ENCODE data around the gene GABBR2. TPM values are rescaled to one million over a fixed set of nuclear protein-coding genes. Genes with fewer than 3 reads are reported as not detected.
"Not testable (repeated sequence)": the region's sequence is repeated elsewhere in the genome, so short reads cannot be mapped to it uniquely, and the experiment has no call there.

The GABBR2 gene
- total and polyA plus RNA-seq, 2 of the 8 experiments (the other 6 are each of a cell fraction or from before 2014, with no cell fraction given), result 0.50 to 1.2 TPM

GRCh38 chr9:98584853-98585438, 123.8 kb downstream of the GABBR2 start:
- H3K56ac ChIP-seq (replicated peaks; ENCODE audit: insufficient read length, low read depth, low read length), result not testable (repeated sequence)

More at GRCh38 chr9:98584853-98585438, 123.8 kb downstream of the GABBR2 start:
- WGBS, 2 experiments (ENCODE audit: extremely low coverage in 1 of 2, insufficient coverage in 1 of 2, insufficient read length in 1 of 2, insufficient replicate concordance in 2 of 2, low coverage in 1 of 2, low lambda C conversion rate in 2 of 2, missing lambda C conversion rate in 1 of 2), result 97% methylated on average over 9 of the region's 10 CpGs; no CpG with 5 or more reads in 1 of the 2 experiments
- H3K4me1 ChIP-seq (replicated peaks in 1 of 4; ENCODE audit: control insufficient read depth in 3 of 4, insufficient read depth in 4 of 4, low read length in 3 of 4); H4K91ac ChIP-seq (replicated peaks; ENCODE audit: insufficient read length, low read length); H3K4ac ChIP-seq (replicated peaks; ENCODE audit: insufficient read length, low read depth, low read length); H3K79me2 ChIP-seq (ENCODE audit: control insufficient read depth in 1 of 2, insufficient read depth in 2 of 2, low read length in 2 of 2); DNase-seq (ENCODE audit: low read depth in 1 of 2, low spot score in 2 of 2); FAIRE-seq; H3K14ac ChIP-seq (ENCODE audit: insufficient read length); H3K36me3 ChIP-seq (ENCODE audit: control insufficient read depth in 2 of 4, insufficient read depth in 4 of 4, low read length in 3 of 4); H3K9ac ChIP-seq (replicated peaks in 1 of 4; ENCODE audit: extremely low read depth in 1 of 4, low read depth in 3 of 4, low read length in 3 of 4); H4K20me1 ChIP-seq (replicated peaks in 1 of 2; ENCODE audit: control insufficient read depth in 1 of 2, insufficient read depth in 2 of 2, low read length in 2 of 2); H3K27me3 ChIP-seq (replicated peaks in 1 of 4; ENCODE audit: control insufficient read depth in 3 of 4, extremely low read depth in 1 of 4, insufficient read depth in 3 of 4, low read length in 3 of 4); H2AK5ac ChIP-seq (ENCODE audit: low read depth, low read length); H4K5ac ChIP-seq (ENCODE audit: insufficient read length, low read depth, low read length); POLR2A ChIA-PET (ENCODE audit: partially characterized antibody); H2BK20ac ChIP-seq (ENCODE audit: low read length); H3K23me2 ChIP-seq (ENCODE audit: low read depth, low read length); H3K79me1 ChIP-seq (ENCODE audit: low read depth, low read length); H2BK12ac ChIP-seq (ENCODE audit: low read depth, low read length); H2BK5ac ChIP-seq (ENCODE audit: low read depth, low read length); H3K4me2 ChIP-seq (ENCODE audit: insufficient read depth in 1 of 2, low read depth in 2 of 2, low read length in 2 of 2); H3K23ac ChIP-seq (ENCODE audit: insufficient read length); H4K8ac ChIP-seq (ENCODE audit: extremely low read depth, insufficient read depth, low read length); H3K27ac ChIP-seq (ENCODE audit: low read depth, low read length); H3K18ac ChIP-seq (ENCODE audit: extremely low read depth, low read length); H2AFZ ChIP-seq (ENCODE audit: low read length); H2BK15ac ChIP-seq (ENCODE audit: low read length); H2BK120ac ChIP-seq (replicated peaks; ENCODE audit: low read depth, low read length); H3K9me3 ChIP-seq (ENCODE audit: insufficient read depth in 2 of 2, low read depth in 1 of 2, low read length in 1 of 2); H3K4me3 ChIP-seq (ENCODE audit: extremely low read depth in 1 of 4, insufficient read depth in 2 of 4, low read depth in 3 of 4, low read length in 4 of 4): not testable (repeated sequence)
- CTCF ChIA-PET (ENCODE audit: partially characterized antibody), result interaction anchor here (0.8 to 1.7 kb wide), 6 partner anchors 9 to 189 kb away, joined by 3 to 4 read pairs (median 4); no protein-coding TSS in a partner anchor

All from H1 (cell line).